PFSK-1 (cell line): ENCODE results near the gene SNX4.

ENCODE experiments used
- FOXP2 ChIP-seq: optimal IDR thresholded peaks from 2 replicates; pipeline ENCODE3; 2011; ENCODE audit warnings: borderline replicate concordance, control low read depth, inconsistent platforms; ENCODE audit not compliant: insufficient read depth; ENCODE audit errors: extremely low read length, extremely low read depth
- POLR2AphosphoS5 ChIP-seq: IDR thresholded peaks from 2 replicates; pipeline ENCODE4 v1.6.1; 2012; ENCODE audit warnings: low read depth, mild to moderate bottlenecking, control low read depth, low read length, moderate library complexity
- SIN3A ChIP-seq: IDR thresholded peaks from 2 replicates; pipeline ENCODE4 v1.6.1; 2012; ENCODE audit warnings: mild to moderate bottlenecking, low read length, moderate library complexity, borderline replicate concordance; ENCODE audit not compliant: insufficient read depth
- TAF1 ChIP-seq: IDR thresholded peaks from 2 replicates; pipeline ENCODE4 v1.6.1; 2012; ENCODE audit warnings: low read length, control low read depth, borderline replicate concordance; ENCODE audit not compliant: insufficient read depth
- TF ChIP-seq, protein P1 (sequence below), 2 experiments: IDR thresholded peaks; 2 replicates each; pipeline versions ENCODE4 v1.6.1 to v1.8.0; 2011 to 2012; ENCODE audit warnings: low read depth in 2 of 2, low read length in 2 of 2, control low read depth in 1 of 2, inconsistent platforms in 1 of 2, mild to moderate bottlenecking in 1 of 2, moderate library complexity in 1 of 2; ENCODE audit not compliant: insufficient read depth in 1 of 2

Gene SNX4

DNA sequence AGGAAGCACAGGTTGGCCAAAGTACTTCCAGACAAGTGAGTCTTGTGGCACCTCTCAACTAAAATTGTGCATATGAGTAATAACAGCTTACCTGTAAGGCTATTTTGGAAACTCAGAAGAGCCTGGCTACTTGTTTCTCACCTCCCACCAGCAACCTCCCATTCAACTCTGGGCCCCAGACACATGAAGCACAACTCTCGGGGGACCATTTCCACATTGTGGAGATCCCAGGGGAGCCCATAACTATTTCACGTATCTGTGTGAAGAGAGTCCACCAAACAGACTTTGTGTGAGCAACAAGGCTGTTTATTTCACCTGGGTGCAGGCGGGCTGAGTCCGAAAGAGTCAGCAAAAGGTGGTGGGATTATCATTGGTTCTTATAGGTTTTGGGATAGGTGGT is 5.2 kb upstream of the SNX4 start:
- TF ChIP-seq TAF1, result no peak
- TF ChIP-seq, protein P1, sequence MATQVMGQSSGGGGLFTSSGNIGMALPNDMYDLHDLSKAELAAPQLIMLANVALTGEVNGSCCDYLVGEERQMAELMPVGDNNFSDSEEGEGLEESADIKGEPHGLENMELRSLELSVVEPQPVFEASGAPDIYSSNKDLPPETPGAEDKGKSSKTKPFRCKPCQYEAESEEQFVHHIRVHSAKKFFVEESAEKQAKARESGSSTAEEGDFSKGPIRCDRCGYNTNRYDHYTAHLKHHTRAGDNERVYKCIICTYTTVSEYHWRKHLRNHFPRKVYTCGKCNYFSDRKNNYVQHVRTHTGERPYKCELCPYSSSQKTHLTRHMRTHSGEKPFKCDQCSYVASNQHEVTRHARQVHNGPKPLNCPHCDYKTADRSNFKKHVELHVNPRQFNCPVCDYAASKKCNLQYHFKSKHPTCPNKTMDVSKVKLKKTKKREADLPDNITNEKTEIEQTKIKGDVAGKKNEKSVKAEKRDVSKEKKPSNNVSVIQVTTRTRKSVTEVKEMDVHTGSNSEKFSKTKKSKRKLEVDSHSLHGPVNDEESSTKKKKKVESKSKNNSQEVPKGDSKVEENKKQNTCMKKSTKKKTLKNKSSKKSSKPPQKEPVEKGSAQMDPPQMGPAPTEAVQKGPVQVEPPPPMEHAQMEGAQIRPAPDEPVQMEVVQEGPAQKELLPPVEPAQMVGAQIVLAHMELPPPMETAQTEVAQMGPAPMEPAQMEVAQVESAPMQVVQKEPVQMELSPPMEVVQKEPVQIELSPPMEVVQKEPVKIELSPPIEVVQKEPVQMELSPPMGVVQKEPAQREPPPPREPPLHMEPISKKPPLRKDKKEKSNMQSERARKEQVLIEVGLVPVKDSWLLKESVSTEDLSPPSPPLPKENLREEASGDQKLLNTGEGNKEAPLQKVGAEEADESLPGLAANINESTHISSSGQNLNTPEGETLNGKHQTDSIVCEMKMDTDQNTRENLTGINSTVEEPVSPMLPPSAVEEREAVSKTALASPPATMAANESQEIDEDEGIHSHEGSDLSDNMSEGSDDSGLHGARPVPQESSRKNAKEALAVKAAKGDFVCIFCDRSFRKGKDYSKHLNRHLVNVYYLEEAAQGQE (IDR thresholded peaks at IDR 0.05; ENCODE audit: insufficient read depth in 1 of 2, low read depth in 2 of 2, low read length in 2 of 2), result no peak
- TF ChIP-seq FOXP2, result no peak
- no peak for TF ChIP-seq POLR2AphosphoS5
- no peak for TF ChIP-seq SIN3A

GRCh38 chr3:125515421-125515820 is 4.6 kb downstream of the SNX4 start:
- TF ChIP-seq, protein P1 (IDR thresholded peaks at IDR 0.05; ENCODE audit: insufficient read depth in 1 of 2, low read depth in 2 of 2, low read length in 2 of 2), result no peak
- TF ChIP-seq POLR2AphosphoS5 (no peak), TAF1 (no peak)

DNA sequence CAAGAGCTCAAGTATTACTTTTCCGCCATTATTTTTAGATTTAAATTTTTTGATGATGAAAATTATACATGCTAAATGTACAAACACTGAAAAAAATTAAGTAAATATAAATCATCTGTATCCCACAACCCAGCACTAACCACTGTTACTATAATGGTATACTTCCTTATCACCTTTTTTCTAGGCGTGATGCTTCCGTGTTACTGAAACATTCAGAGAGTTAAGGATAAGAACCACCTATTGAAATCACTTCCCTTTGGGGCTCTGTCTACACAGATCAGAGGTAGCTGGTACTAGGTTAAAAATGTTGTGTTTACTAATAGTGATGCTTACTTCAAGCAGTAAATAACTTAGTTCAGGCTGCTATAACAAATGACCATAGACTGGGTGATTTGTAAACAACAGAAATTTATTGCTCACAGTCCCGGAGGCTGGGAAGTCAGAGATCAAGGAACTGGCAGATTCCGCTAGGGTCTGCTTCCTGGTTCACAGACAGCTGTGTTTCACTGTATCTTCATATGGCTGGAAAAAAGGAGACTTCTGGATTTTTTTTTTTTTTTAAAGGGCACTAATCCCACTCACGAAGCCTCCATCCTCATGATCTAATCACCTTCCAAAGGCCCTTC is 6.4 kb downstream of the SNX4 start:
- no peak for TF ChIP-seq TAF1
- TF ChIP-seq SIN3A, result no peak
- TF ChIP-seq, protein P1 (IDR thresholded peaks at IDR 0.05; ENCODE audit: insufficient read depth in 1 of 2, low read depth in 2 of 2, low read length in 2 of 2), result no peak
- TF ChIP-seq POLR2AphosphoS5, result no peak
- TF ChIP-seq FOXP2, result no peak

DNA sequence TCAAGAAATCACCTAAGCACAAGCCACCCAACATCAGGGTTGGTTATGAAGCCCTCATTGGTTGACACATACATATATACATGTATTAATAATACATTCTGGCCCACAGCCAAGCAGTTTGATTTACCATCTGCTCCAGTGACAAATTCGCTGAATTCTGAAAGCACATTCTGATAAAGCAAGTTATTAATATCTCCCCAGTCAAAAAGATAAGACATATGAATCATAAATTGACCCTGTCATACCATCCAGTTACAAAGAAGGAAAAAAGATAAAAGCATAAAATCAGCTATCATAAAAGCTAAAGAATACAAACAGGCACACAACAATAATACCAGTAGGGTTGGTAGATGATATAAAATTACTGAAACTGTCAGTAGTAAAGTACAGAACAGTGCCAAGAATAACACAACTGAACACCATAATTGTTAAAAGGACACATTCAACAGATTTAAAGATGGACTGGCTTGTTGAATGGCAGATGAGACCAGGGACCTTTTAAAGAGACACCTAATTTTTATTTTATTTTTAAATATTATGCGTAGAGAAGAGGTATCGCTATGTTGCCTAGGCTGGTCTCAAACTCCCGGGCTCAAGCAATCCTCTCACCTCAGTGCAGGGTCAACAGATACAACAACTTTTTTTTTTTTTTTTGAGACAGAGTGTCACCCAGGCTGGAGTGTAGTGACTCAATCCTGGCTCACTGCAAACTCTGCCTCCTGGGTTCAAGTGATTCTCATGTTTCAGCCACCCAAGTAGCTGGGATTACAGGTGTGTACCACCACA is 7.7 kb downstream of the SNX4 start:
- no peak for TF ChIP-seq SIN3A
- TF ChIP-seq, protein P1 (IDR thresholded peaks at IDR 0.05; ENCODE audit: insufficient read depth in 1 of 2, low read depth in 2 of 2, low read length in 2 of 2), result no peak
